Measurements from ENCODE around the gene OSBPL9. TPM values are rescaled to one million over a fixed set of nuclear protein-coding genes. Genes with fewer than 3 reads are reported as not detected.

OSBPL9 gene
- total RNA-seq, 2 experiments from 2014 or later: 58.6 to 87.8 TPM

- CTCF ChIA-PET (ENCODE audit: unreplicated experiment): no interaction called here
- peaks cover 40% of the 10 kb centered on the region; the same call in 1 of the 2 replicates for H4K20me1 ChIP-seq (ENCODE audit: insufficient read depth, low read length)
- intact Hi-C loops (cut with micrococcal nuclease; ENCODE audit: unreplicated experiment): no loop called here
- H3K36me3 ChIP-seq (ENCODE audit: insufficient read depth, low read length): peaks cover 6% of the 10 kb centered on the region
- POLR2A ChIA-PET: interaction anchor here (0.5 to 3.1 kb wide), 5 partner anchors 10 to 1274 kb away, joined by 3 to 12 read pairs (median 3); no protein-coding TSS in a partner anchor
- no peak for DNase-seq (ENCODE audit: low spot score)
- peaks cover 78% of the 10 kb centered on the region for H3K79me2 ChIP-seq (ENCODE audit: insufficient read depth, low read depth, low read length)
- H3K9me2 ChIP-seq (ENCODE audit: insufficient read depth, low read length): no peaks in the 10 kb centered on the region
- no peak overlapping the region for H3K4me2 ChIP-seq (ENCODE audit: low read length)
- H2AFZ ChIP-seq (ENCODE audit: low read length): no peak overlapping the region
- BruUV-seq (replicated peaks): no TSS peak
- no peak overlapping the region for H3K27ac ChIP-seq (ENCODE audit: low read depth, low read length, poor library complexity, severe bottlenecking)
- H3K9me3 ChIP-seq (ENCODE audit: low read length): no peaks in the 10 kb centered on the region
- H3K4me1 ChIP-seq (ENCODE audit: insufficient read depth, low read length, poor library complexity, severe bottlenecking): peaks cover 33% of the 10 kb centered on the region
- H3K4me3 ChIP-seq (ENCODE audit: low read depth, low read length, poor library complexity, severe bottlenecking): no peak overlapping the region
- TF ChIP-seq CTCF (conservative IDR thresholded peaks at IDR 0.05; ENCODE audit: low read length) (no peak), EZH2phosphoT487 (IDR thresholded peaks at IDR 0.05; ENCODE audit: borderline replicate concordance, low read depth, low read length) (no peak)
These were observed 121.8 kb downstream of the OSBPL9 start for GRCh38 chr1:51738681-51739080.

GRCh38 chr1:51740652-51741051 lies 123.8 kb downstream of the OSBPL9 start:
- TF ChIP-seq CTCF (conservative IDR thresholded peaks at IDR 0.05; ENCODE audit: low read length): no peak
- TF ChIP-seq EZH2phosphoT487 (IDR thresholded peaks at IDR 0.05; ENCODE audit: borderline replicate concordance, low read depth, low read length): no peak
- Histone ChIP-seq H3K27ac (ENCODE audit: low read depth, low read length, poor library complexity, severe bottlenecking) (no peak overlapping the region), H3K4me2 (ENCODE audit: low read length) (no peak overlapping the region), H4K20me1 (ENCODE audit: insufficient read depth, low read length) (peaks cover 39% of the 10 kb centered on the region; the same call in 1 of the 2 replicates), H3K9me2 (ENCODE audit: insufficient read depth, low read length) (no peaks in the 10 kb centered on the region), H2AFZ (ENCODE audit: low read length) (no peak overlapping the region), H3K4me3 (ENCODE audit: low read depth, low read length, poor library complexity, severe bottlenecking) (no peak overlapping the region), H3K79me2 (ENCODE audit: insufficient read depth, low read depth, low read length) (peaks cover 65% of the 10 kb centered on the region), H3K36me3 (ENCODE audit: insufficient read depth, low read length) (peaks cover 6% of the 10 kb centered on the region), H3K4me1 (ENCODE audit: insufficient read depth, low read length, poor library complexity, severe bottlenecking) (peaks cover 22% of the 10 kb centered on the region), H3K9me3 (ENCODE audit: low read length) (no peaks in the 10 kb centered on the region)
- ChIA-PET CTCF (ENCODE audit: unreplicated experiment) (no interaction called here), POLR2A (interaction anchor here (0.7 to 3.1 kb wide), 3 partner anchors 7 to 186 kb away, joined by 3 to 12 read pairs (median 5); no protein-coding TSS in a partner anchor)
- DNase-seq (ENCODE audit: low spot score): no peak
- BruUV-seq (replicated peaks): no TSS peak
- intact Hi-C loops (cut with micrococcal nuclease; ENCODE audit: unreplicated experiment): no loop called here

- CTCF ChIA-PET (ENCODE audit: unreplicated experiment): no interaction called here
- intact Hi-C loops (cut with micrococcal nuclease; ENCODE audit: unreplicated experiment): no loop called here
These were observed 124.3 kb downstream of the OSBPL9 start for GRCh38 chr1:51741121-51741681.

More at GRCh38 chr1:51741121-51741681, 124.3 kb downstream of the OSBPL9 start:
- H3K4me3 ChIP-seq (ENCODE audit: low read depth, low read length, poor library complexity, severe bottlenecking): no peak overlapping the region
- H4K20me1 ChIP-seq (ENCODE audit: insufficient read depth, low read length): peaks cover 35% of the 10 kb centered on the region; the same call in 1 of the 2 replicates
- no peak overlapping the region for H2AFZ ChIP-seq (ENCODE audit: low read length)
- POLR2A ChIA-PET: interaction anchor here (0.9 to 2.0 kb wide), 2 partner anchors 8 to 19 kb away, joined by 5 read pairs; no protein-coding TSS in a partner anchor
- H3K79me2 ChIP-seq (ENCODE audit: insufficient read depth, low read depth, low read length): peaks cover 60% of the 10 kb centered on the region
- H3K9me2 ChIP-seq (ENCODE audit: insufficient read depth, low read length): no peaks in the 10 kb centered on the region
- H3K36me3 ChIP-seq (ENCODE audit: insufficient read depth, low read length): peaks cover 7% of the 10 kb centered on the region
- H3K4me2 ChIP-seq (ENCODE audit: low read length): no peak overlapping the region
- H3K4me1 ChIP-seq (ENCODE audit: insufficient read depth, low read length, poor library complexity, severe bottlenecking): peaks cover 22% of the 10 kb centered on the region
- H3K9me3 ChIP-seq (ENCODE audit: low read length): no peaks in the 10 kb centered on the region
- BruUV-seq (replicated peaks): no TSS peak
- DNase-seq (ENCODE audit: low spot score): no peak
- H3K27ac ChIP-seq (ENCODE audit: low read depth, low read length, poor library complexity, severe bottlenecking): no peak overlapping the region
- TF ChIP-seq CTCF (conservative IDR thresholded peaks at IDR 0.05; ENCODE audit: low read length): no peak
- TF ChIP-seq EZH2phosphoT487 (IDR thresholded peaks at IDR 0.05; ENCODE audit: borderline replicate concordance, low read depth, low read length): no peak

Measured in OCI-LY7 (cell line).